Measurements from ENCODE around the gene SPEF1.

- peak; percentile 68 for TF ChIP-seq CTCF (IDR thresholded peaks at IDR 0.05; ENCODE audit: low read depth, low read length, poor library complexity, severe bottlenecking)
- TF ChIP-seq EZH2phosphoT487 (IDR thresholded peaks at IDR 0.05; ENCODE audit: borderline replicate concordance, low read length): no peak
These were observed 31.3 kb downstream of the SPEF1 start for GRCh38 chr20:3749689-3750531.

Data from DOHH2 (cell line).